Effector memory CD4-positive, alpha-beta T cell (primary cell): ENCODE results near the gene DNAI1.
"Not testable (repeated sequence)": the region's sequence is repeated elsewhere in the genome, so short reads cannot be mapped to it uniquely, and the experiment has no call there.

Source experiments
- DNase-seq, 3 donors: peaks; one replicate each; pipeline ENCODE4 v3.0.0-alpha.2; 2020
- H3K27ac ChIP-seq: 2 replicates; pipeline ENCODE4 v1.7.0; 2013; ENCODE audit warnings: mild to moderate bottlenecking, low read length, moderate library complexity; ENCODE audit not compliant: insufficient read depth, poor library complexity, severe bottlenecking
- H3K27me3 ChIP-seq: replicated peaks from 2 replicates; pipeline ENCODE4 v1.7.0; 2013; ENCODE audit warnings: mild to moderate bottlenecking, low read length; ENCODE audit not compliant: insufficient read depth, control insufficient read depth, poor library complexity, severe bottlenecking
- H3K36me3 ChIP-seq: 2 replicates; pipeline ENCODE4 v1.7.0; 2013; ENCODE audit warnings: mild to moderate bottlenecking, low read length, moderate library complexity; ENCODE audit not compliant: control insufficient read depth, insufficient read depth
- H3K4me1 ChIP-seq: 2 replicates; pipeline ENCODE4 v1.7.0; 2013; ENCODE audit warnings: low read length, mild to moderate bottlenecking; ENCODE audit not compliant: control insufficient read depth, insufficient read depth, poor library complexity, severe bottlenecking
- H3K4me3 ChIP-seq: 2 replicates; pipeline ENCODE4 v1.7.0; 2013; ENCODE audit warnings: low read length, low read depth, mild to moderate bottlenecking; ENCODE audit not compliant: insufficient read depth, poor library complexity, severe bottlenecking
- H3K9me3 ChIP-seq: 2 replicates; pipeline ENCODE4 v1.7.0; 2013; ENCODE audit warnings: mild to moderate bottlenecking, low read length, moderate library complexity; ENCODE audit not compliant: control insufficient read depth

DNAI1 gene

GRCh38 chr9:34430843-34431437, 27.7 kb upstream of the DNAI1 start:
- Histone ChIP-seq H3K36me3 (no peaks in the 10 kb centered on the region), H3K9me3 (no peaks in the 10 kb centered on the region), H3K27ac (no peak overlapping the region), H3K27me3 (no peaks in the 10 kb centered on the region), H3K4me1 (no peaks in the 10 kb centered on the region), H3K4me3 (no peak overlapping the region)
- no peak for DNase-seq

GRCh38 chr9:34431667-34432066, 26.9 kb upstream of the DNAI1 start:
- no peak for DNase-seq
- Histone ChIP-seq H3K9me3 (no peaks in the 10 kb centered on the region), H3K4me3 (no peak overlapping the region), H3K36me3 (no peaks in the 10 kb centered on the region), H3K27ac (no peak overlapping the region), H3K27me3 (no peaks in the 10 kb centered on the region), H3K4me1 (no peaks in the 10 kb centered on the region)

GRCh38 chr9:34437006-34437925, 21.3 kb upstream of the DNAI1 start:
- H3K27me3 ChIP-seq: no peaks in the 10 kb centered on the region
- no peak overlapping the region for H3K27ac ChIP-seq
- no peaks in the 10 kb centered on the region for H3K36me3 ChIP-seq
- DNase-seq: peak; percentile 21 to 51 (median 33)
- H3K4me3 ChIP-seq: no peak overlapping the region
- peaks cover 6% of the 10 kb centered on the region for H3K4me1 ChIP-seq
- no peaks in the 10 kb centered on the region for H3K9me3 ChIP-seq

- H3K27me3 ChIP-seq, H3K4me3 ChIP-seq, H3K27ac ChIP-seq, H3K36me3 ChIP-seq, DNase-seq, H3K4me1 ChIP-seq, H3K9me3 ChIP-seq: not testable (repeated sequence)
These were observed 20.7 kb upstream of the DNAI1 start for GRCh38 chr9:34437926-34438307.

- H3K27me3 ChIP-seq, H3K27ac ChIP-seq, H3K4me3 ChIP-seq, DNase-seq, H3K9me3 ChIP-seq, H3K36me3 ChIP-seq, H3K4me1 ChIP-seq: not testable (repeated sequence)
These were observed 20.1 kb upstream of the DNAI1 start for GRCh38 chr9:34438465-34438864.

GRCh38 chr9:34440017-34440416, 18.6 kb upstream of the DNAI1 start:
- Histone ChIP-seq H3K36me3 (no peaks in the 10 kb centered on the region), H3K27me3 (no peaks in the 10 kb centered on the region), H3K4me3 (no peak overlapping the region), H3K27ac (no peak overlapping the region), H3K9me3 (no peaks in the 10 kb centered on the region), H3K4me1 (peaks cover 6% of the 10 kb centered on the region)
- no peak for DNase-seq

GRCh38 chr9:34442770-34443169, 15.8 kb upstream of the DNAI1 start:
- DNase-seq: no peak
- no peaks in the 10 kb centered on the region for H3K36me3 ChIP-seq
- no peaks in the 10 kb centered on the region for H3K9me3 ChIP-seq
- H3K4me1 ChIP-seq: peaks cover 6% of the 10 kb centered on the region
- no peak overlapping the region for H3K27ac ChIP-seq
- H3K4me3 ChIP-seq: no peak overlapping the region
- no peaks in the 10 kb centered on the region for H3K27me3 ChIP-seq

- DNase-seq: no peak
- Histone ChIP-seq H3K9me3 (no peaks in the 10 kb centered on the region), H3K36me3 (no peaks in the 10 kb centered on the region), H3K27ac (no peak overlapping the region), H3K4me3 (no peak overlapping the region), H3K4me1 (peaks cover 6% of the 10 kb centered on the region), H3K27me3 (no peaks in the 10 kb centered on the region)
These were observed 15.1 kb upstream of the DNAI1 start for GRCh38 chr9:34443533-34443932.

GRCh38 chr9:34443976-34444375, 14.6 kb upstream of the DNAI1 start:
- Histone ChIP-seq H3K27ac (no peak overlapping the region), H3K27me3 (no peaks in the 10 kb centered on the region), H3K36me3 (no peaks in the 10 kb centered on the region), H3K9me3 (no peaks in the 10 kb centered on the region), H3K4me3 (no peak overlapping the region), H3K4me1 (peaks cover 6% of the 10 kb centered on the region)
- DNase-seq: no peak

- Histone ChIP-seq H3K27ac (no peak overlapping the region), H3K36me3 (no peaks in the 10 kb centered on the region), H3K4me1 (no peaks in the 10 kb centered on the region), H3K27me3 (no peaks in the 10 kb centered on the region), H3K9me3 (no peaks in the 10 kb centered on the region), H3K4me3 (no peak overlapping the region)
- DNase-seq: no peak
These were observed 12.1 kb upstream of the DNAI1 start for GRCh38 chr9:34446468-34446891.
